Measurements from ENCODE around the gene MATN1.

Gene MATN1

DNA sequence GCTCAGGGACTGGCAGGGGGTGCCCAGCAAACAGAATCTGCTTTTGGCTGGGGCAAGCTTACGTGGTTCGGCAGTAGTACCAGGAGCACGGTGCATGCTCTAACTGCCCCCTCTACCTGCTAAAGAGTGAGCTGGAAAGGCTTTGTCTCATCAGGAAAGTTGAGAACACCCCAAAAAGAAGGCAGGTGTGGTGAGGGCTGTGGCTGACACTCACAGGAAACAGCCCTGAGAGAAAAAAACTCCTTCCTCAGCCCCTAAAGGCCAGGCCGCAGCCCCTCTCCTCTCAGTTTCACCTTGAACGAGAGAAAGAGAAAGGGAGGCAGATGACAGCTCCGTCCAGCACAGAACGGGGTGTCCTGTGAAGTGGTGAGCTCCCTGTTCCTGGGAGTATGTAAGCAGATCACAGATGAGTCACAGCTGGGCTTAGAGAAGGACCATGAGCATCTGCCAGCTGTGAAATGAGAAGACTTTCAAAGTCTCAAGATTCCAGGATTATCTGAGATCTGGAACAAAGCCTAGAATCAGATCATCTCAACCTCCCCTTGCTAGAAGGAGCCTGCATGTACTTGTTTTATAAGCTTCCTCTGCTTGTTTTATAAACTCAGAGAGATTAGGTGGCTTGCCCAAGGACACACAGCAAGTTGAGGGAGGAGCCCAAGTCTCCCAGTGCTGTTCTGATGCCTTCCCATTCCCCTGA, 20.8 kb upstream of the MATN1 start:
- DNase-seq, result peak in 1 of 2 donors; percentile 65

DNA sequence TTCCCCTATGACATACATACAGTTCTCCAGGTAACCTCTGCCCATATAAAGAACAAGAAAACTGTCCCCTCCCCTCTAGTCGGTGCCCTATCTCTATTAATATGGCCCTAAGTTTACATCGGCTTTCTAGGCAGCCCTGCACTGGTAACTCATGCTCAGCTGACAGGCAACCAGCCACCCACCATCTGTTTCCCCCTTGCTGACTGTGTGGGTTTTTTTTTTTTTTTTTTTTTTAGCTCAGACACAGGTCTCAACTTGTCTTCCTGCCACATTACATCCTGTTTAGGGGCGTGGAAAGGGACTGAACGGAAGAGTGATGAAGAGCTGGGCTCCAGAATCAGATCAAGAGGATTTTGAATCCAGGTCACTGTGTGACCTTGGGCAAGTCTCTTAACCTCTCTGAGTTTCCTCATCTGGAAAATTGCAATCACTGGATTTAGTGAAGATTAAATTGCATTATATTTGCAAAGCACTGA, 20.2 kb upstream of the MATN1 start:
- DNase-seq, result peak; percentile 83 to 87

DNA sequence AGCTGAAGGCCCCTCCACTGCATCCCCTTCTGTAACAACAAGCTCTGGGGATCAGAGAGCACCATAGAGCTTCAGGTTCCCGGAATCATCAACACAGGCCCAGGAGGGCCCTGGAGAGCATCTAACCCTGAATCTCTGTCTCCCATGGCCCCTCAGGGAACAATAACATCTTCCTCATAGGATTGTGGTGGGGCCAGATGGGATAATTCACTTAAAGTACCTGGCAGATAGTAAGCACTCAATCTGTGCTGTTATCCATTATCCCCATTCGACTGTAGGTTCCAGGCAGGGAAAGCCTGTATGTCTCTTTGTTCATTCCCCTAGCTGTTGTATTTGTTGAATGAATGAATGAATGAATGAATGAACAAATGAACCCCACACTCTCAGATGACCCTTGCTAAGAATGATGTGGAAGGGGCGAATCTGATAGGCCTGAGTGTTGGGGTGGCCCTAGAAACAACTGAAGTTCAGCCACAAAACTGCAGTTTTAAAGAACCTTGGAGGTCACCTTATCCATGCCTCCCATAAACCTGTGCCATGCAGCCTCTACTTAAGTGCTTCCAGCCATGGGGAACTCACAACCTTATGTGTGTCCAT, 19.7 kb upstream of the MATN1 start:
- no peak for DNase-seq

DNA sequence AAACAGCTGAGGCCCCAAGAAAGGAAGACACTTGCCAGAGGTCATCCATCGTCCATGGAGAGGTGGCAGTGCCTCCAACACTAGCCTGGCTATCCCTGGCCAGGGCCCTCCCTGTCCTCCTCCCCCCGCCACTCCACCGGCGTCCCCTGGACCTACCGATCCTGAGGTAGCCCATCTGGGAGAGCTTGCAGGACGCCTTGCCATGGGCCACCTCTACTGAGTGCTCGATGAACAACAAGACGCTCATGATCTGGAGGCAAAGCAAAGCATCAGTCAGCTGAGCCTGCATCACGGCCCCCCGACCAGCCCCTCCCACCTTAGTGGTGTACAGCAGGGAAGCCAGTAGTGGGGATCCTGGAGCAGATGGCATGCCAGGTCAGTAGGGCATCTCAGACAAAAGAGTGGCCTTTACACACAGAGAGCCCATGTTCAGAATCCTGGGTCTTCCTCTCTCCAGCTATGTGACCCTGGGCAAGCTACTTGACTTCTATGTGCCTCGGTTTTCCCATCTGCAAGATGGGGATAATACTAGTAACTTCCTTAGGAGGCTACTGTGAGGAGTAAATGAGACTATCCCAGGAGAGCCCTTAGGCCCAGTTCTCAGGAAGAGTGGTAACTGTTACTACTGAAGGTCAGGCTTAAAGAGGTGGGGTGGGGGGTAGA, 19.0 kb upstream of the MATN1 start:
- DNase-seq, result no peak

DNA sequence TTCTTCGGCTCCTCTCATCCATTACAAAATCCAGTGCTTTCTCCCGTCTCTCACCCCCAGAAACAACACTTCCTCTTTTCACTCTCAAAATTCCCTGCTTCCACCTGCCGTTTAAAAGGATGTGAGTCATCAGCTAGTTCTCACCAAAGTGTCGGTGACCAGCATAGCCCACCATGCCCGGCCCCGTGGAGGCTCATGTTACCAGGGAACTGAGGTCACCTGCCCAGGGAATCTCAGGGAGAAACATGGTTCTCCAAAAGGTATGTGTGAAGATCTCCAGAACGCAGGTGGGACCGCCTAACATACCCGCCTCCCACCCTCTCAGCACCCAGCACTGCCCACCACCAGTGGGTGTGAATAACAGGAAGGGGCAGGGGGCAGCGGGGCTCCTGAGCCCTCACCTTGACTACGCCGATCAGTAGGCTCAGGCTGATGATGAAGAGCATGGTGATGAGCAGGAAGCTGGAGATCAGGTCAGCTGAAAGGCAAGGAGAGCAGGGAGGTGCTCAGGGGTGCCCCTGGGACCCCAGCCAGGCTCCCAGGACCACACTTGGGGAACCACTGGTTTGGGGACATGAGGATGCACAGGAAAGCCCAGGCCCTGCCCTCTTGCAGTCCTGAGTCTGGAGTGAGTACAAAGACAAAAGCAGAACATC, 18.0 kb upstream of the MATN1 start:
- no peak for DNase-seq

DNA sequence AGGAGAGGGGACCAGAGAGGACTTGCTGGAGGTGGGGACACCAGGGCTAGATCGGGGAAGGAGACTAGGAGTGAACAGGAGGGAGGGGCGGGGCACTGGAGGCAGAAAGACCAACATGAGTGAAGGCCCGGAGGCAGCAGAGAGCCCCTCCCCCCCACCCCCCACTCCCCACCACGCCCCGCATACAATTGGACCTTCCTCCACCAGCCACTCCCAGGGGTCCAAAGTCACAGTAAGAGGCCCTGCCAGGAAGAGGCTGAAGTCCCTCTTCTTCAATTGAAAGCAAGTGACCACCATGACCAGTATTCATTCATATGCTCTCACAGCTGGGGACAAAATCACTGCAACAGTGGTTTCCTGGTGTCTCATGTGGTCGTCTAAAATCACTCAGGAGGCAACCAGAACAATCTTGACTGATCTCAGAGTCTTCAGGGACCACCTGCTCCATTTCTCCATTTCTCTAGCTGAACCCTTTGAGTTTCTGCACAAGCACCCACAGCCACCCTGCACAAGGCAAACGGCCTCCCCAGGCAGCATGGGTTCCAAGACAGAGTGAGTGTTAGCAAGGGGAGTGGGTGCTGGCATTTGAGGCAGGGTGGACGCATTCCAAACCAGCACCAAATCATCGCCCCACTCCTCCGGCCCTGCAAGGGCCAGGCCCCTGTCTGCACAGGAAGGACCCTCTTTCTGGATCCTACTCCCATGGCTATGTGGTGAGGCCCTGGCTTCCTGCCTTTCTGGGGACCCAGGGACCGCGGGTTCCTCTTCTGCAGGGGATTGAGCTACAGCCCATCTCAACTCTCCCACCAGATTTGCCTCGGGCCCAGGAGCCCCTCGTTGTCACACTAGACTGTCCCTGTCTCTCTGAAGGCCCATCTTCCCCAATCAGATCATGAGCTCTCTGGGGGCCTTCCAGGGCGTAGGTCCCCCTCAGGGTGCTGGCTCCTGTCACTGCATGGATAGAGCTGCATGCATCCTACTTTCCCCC, 17.2 kb upstream of the MATN1 start:
- DNase-seq, result no peak

DNA sequence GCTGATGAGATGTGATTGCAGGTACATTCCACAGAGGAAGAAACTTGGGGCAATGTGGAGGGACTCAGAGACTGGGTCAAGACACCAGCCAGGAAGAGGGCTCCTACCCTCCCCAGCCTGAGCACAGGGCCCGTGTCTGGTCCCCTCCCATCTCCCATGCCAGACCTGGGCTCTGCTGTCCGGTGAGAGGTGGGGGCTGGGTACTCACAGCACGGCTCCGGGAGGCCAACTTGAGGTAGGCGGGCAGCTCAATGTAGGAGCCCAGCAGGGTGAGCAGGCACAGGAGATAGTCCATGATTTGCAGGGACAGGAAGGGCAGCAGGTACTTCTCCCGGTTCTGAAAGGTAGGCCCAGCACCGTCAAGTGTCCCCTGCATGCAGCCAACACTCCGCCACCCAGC, 16.2 kb upstream of the MATN1 start:
- no peak for DNase-seq

DNA sequence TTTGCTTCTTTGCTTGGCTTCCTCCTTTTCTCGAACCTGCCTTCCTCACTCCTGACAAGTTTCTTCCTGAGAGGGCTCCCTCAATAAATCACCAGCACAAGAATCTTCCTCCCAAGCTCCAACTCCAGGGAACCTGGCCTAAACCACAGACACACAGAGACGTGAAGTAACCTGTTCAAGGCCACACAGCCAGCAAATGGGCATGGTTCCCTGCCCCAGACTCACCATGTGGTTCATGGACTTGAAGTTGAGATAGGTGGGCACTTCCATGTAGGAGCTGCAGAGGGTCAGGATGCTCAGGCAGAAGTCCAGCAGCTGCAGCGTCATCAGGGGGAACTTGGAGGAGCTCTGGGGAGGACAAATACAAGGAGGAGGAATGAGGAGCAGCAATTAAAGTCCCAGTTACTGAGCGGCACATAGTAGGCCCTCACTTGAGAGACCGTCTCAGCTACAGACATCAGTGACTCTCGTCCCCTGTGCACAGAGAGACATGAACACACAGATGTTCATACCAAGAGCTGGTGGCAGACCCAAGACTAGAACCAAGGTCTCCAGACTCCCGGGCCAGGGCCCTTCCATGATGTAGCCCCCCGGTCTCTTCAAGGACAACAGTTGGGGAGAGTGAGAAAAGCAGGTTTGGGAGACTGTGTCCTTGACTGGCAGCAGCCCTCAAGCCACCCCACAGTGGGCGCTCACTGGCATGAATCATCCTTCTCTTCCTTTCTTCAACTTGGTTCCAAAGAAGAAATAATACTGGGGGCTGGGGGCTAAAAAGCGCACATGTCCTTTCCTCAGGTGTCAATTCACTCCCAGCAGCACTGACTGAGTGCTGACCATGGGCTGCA, 15.6 kb upstream of the MATN1 start:
- DNase-seq, result no peak

DNA sequence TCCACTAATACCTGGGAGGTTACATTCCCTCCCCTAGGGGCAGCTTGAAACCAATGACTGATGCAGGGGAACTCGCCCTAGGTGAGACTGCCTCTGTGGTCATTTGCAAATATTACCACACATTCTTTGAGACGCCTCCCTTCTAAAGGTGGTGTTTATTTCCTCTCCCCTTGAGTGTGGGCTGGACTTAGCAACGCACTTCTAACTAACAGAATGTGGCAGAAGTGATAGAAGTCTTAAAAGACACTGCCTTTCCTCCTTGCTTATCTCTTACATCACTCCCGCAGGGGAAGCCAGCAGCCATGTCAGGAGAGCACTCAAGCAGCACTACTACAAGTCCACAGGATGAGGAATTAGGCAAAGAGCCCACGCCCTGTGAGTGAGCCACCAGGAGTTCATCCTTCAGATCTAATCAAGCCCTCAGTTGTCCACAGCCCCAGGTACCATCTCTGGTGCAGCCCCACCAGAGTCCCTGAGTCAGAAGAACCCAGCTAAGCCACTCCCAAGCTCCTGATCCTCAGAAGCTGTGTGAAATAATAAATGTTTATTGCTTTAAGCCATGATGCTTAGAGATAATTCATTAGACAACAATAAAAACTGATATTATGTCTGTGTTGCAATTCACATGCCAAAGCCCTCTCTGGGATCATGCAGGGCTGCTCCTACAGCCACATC, 14.8 kb upstream of the MATN1 start:
- no peak for DNase-seq

DNA sequence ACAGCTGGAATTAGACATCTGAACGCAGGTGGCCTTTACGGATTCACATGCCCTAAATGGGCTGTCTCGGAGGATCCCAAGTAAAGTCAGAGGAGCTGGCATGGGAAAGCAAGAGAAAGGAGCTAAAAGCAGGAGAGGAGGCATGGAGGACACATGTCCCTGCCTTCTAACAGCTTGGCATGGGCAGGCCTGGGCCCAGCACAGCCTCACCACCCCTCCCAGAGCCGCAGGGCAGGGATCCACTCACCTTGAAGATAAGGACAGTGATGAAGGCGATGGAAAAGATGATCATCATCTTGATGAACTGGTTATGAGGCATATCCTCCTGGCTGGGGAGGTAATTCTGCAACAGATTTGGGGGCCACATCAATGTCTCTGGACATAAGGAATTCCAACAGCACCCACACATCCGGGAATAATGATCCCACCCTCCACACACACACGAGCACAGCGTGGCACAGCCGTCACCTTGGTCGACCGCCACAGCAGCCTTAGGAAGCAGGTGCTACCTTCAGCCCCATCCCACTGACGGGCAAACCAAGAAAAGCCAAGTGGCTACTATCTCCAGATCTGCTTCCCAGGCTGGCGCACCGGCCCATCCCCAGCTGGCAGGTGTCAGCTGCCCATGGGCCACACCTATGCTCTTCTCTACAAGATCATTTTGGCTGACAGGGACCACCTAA, 14.1 kb upstream of the MATN1 start:
- DNase-seq, result no peak

DNA sequence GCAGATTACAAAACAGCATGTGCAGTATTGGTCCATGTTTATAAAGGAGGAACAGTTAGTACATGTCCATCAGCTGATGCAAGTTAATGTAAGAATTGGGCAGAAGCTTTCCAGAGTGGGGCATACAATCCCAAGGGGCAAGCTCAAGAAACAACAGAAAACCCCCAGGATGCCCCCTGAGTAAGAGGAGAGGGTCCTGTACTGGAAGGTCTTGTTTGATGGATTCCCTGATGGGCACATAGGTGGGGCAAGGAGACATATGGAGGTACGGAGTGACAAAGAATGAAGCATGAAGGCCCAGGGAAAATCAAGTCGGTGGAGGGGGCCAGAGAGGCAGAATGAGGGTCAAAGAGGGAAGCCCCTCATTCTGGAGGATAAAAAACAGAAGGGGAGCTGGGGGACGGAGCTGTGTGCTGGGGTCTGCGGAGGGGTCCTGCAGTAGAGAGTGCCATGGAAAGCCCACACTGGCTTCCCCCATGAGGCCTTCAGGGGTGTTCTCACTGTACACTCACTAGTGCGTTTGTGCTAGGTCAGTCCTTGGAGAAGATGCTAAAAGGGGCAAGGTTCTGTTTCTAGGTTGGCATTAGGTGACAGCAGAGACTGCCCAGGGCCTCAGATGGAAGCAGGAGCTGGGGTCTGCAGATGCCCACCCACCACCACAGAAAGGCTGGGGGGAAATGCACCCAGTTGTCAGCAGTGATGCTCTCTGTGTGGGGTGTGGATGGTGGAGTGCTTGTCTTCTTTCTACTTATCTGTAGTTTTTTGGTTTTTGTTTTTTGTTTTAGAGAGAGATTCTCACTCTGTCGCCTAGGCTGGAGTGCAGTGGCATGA, 12.5 kb upstream of the MATN1 start:
- DNase-seq, result no peak

DNA sequence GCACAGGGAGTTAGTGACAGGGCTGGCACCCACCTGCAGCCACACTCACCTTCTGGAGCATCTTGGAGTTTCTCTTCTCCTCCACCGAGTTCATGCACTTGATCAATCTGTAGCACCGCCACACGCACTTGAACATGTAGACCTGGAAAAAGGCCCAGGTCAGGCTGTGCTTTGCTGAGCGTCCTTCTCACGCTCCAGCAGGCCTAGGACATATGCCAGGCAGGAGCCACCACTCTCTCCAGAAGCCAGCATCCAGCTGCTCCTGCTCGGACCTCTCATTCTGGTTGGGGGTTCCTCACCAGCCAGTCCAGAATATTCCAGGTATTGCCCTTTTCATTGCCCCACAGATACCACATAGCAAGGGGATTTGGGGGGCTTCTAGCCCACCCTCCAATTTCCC, 11.7 kb upstream of the MATN1 start:
- no peak for DNase-seq

DNA sequence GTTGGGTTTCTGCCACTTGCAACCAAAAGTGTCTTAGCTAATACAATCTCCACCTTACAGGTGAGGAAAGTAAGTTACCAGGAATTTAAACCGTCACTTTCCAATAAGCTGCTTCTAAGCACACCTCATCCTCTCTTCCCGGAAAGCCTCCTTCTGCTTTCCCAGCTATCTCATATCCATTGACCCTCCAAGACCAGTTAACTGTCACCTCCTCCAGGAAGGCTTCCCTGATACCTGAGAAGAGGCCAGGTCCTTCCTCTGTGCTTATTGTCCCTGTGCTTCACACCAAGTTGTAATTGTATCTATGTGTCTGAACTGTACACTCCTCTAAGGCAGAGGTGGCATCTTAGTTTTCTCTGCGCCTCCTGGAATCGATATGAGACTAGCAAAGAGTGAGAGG, 11.2 kb upstream of the MATN1 start:
- DNase-seq, result no peak

DNA sequence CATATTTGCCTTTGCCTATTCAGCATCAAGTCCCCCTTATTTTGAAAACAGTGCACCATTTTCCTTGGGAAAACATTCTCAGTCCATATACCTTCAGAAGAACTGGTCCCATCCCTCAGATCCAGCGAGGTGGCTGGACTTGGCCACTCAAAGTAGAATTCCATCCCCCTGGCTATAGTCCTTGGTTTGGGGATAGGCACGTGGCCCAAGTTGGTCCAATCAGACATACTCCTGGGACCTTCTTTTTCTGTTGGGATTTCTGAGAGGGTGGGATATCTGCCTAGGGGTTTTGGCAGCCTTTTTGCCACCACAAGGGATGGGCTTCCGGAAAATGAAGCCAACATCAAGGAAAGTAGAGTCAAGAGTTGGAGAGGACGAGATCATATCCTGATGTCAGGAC, 10.7 kb upstream of the MATN1 start:
- DNase-seq, result no peak

DNA sequence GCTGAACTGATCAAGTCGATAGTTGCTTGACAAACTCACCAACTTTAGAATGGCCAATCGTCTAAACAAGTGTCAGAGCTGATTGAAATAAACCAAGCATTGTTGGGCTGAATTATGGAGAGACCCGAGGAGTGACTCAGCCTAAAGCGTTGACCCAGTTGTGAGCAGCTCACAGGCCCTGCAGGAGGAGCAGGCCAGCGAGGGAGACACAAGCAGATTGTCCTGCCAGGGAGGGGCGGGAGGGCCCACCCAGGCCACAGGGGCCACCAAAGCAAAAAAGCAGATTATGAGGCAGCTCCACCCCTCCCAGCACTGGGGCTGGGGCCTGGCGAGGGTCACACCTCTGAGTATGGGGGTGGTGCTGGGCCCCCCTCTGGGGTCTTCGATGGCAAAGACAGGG, 10.1 kb upstream of the MATN1 start:
- DNase-seq, result no peak

DNA sequence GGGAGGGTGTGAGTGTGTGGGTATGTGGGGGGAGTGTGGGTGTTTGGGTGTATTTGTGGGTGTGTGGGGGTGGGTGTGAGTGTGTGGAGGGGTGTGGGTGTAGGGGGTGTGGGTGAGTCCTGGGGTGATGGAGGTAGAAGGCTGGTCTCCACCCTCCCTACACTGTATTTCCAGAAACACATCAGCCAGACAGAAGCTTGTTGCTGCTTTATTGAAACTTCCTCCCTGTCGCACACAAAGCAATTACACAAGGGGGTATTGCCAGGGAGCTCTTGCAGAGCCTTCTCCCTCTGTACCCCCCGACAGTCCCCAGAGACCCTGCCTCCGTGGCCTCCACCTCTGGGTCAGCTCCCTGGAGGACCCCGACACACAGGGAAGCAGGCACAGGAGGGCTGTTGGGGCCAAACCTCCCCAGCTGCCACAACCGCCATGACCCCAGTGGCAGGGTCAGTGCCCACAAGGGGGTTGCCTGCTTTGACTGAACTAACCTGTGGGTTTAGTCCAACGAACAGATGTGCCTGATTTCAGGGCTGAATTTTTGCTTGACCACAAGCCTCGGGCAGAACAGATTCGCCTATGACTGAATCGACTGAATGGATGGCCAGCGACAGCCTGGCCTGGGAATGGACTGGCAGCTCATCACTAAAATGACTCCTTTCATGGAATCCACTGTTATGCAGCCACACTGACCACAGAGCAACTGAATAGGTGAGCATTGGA, 9.1 kb upstream of the MATN1 start:
- no peak for DNase-seq

DNA sequence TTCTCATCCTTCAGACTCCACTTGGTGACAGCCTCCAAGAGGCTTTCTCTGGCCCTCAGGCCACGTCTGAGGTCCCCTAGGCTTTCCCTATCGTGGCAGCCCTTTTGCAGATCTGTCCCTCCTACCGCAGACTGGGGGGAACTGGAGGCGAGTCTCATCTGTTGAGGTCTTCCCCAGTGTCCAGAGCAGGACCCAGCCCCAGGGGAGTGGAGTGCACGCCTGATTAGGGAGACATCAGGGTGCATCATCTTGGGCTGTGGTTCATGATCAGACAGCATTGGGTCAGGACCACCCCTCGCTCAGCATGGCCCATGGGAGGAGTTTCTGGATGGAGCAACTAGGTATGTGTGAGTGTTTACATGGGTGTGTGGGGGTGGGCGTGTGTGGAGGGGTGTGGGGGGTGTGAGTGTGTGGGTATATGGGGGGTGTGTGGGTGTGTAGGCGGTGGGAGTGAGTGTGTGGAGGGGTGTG, 8.5 kb upstream of the MATN1 start:
- DNase-seq, result no peak

DNA sequence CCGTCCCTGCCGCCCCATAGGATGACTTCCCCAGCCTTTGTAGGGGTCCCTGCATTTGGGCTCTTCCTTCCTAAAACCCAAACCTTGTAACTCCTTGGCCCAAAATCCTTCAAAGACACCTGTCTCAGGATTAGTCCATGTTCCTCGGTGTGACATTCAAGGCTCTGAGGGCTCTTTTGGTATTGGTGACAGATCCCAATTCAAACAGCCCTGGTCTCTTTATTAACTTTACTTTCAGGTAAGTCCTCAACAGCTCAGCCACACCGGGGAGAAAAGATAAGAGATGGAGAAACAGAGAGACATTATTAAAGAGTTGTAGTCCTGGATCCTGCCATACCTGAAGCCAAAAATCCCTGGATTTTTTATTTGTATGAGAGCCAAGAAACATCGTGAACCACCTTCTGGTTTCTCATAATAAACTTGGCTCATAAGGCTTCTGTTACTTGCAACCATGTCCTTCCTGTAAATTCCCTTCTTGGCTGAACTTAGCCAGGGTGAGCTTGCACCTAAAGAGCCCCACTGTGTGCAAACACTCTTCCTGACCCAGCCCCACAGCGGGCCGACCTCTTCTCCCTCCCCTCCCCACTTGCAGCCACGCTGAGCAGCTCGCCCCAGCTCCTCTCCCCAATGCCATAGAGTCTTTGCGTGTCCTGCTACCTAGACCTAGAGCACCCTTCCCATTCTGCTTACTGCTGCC, 7.9 kb upstream of the MATN1 start:
- DNase-seq, result no peak

Measured in CD4-positive, alpha-beta T cell treated with Interferon alpha-2 for 1 hour (primary cell).